H9 (cell line): ENCODE data around the gene RYR3. TPM values are rescaled to one million over a fixed set of nuclear protein-coding genes. Genes with fewer than 3 reads are reported as not detected.

Experiments
- DNase-seq: peaks from one replicate; pipeline ENCODE4 v3.0.0-alpha.2; 2017
- H2AFZ ChIP-seq: one replicate; pipeline ENCODE4 v1.6.1; 2013; ENCODE audit warnings: mild to moderate bottlenecking, low read length, control low read depth, moderate library complexity
- H2AK5ac ChIP-seq: 2 replicates; pipeline ENCODE4 v1.6.1; 2013; ENCODE audit warnings: low read length, control low read depth, mixed read lengths; ENCODE audit not compliant: insufficient read length
- H2BK120ac ChIP-seq: one replicate; pipeline ENCODE4 v1.6.1; 2013; ENCODE audit warnings: low read depth, mild to moderate bottlenecking, low read length, control low read depth, inconsistent platforms; ENCODE audit not compliant: poor library complexity, severe bottlenecking
- H2BK12ac ChIP-seq: 2 replicates; pipeline ENCODE4 v1.6.1; 2013; ENCODE audit warnings: low read length, control low read depth, mixed read lengths, low read depth; ENCODE audit not compliant: insufficient read length
- H2BK15ac ChIP-seq: 2 replicates; pipeline ENCODE4 v1.6.1; 2013; ENCODE audit warnings: low read depth, low read length, control low read depth
- H2BK20ac ChIP-seq: one replicate; pipeline ENCODE4 v1.6.1; 2013; ENCODE audit warnings: low read depth, mild to moderate bottlenecking, low read length, control low read depth, inconsistent platforms; ENCODE audit not compliant: poor library complexity, severe bottlenecking
- H2BK5ac ChIP-seq: 2 replicates; pipeline ENCODE4 v1.6.1; 2013; ENCODE audit warnings: low read length, control low read depth, mixed read lengths; ENCODE audit not compliant: insufficient read length
- H3K14ac ChIP-seq: 2 replicates; pipeline ENCODE4 v1.6.1; 2013; ENCODE audit warnings: low read length, control low read depth; ENCODE audit not compliant: insufficient read depth
- H3K18ac ChIP-seq: 2 replicates; pipeline ENCODE4 v1.6.1; 2013; ENCODE audit warnings: low read depth, mild to moderate bottlenecking, mixed read lengths, low read length, control low read depth; ENCODE audit not compliant: insufficient read length
- H3K23ac ChIP-seq: 2 replicates; pipeline ENCODE4 v1.6.1; 2013; ENCODE audit warnings: low read length, control low read depth, mixed read lengths, low read depth; ENCODE audit not compliant: insufficient read length
- H3K23me2 ChIP-seq: 2 replicates; pipeline ENCODE4 v1.6.1; 2013; ENCODE audit warnings: low read depth, mild to moderate bottlenecking, mixed read lengths, low read length, control low read depth; ENCODE audit not compliant: insufficient read length, poor library complexity, severe bottlenecking
- H3K27ac ChIP-seq: 2 replicates; pipeline ENCODE4 v1.5.1; 2013; ENCODE audit warnings: low read length, control low read depth, mixed read lengths, low read depth; ENCODE audit not compliant: insufficient read length
- H3K27me3 ChIP-seq: 2 replicates; pipeline ENCODE4 v1.6.1; 2013; ENCODE audit warnings: low read length, control low read depth, inconsistent platforms; ENCODE audit not compliant: insufficient read depth
- H3K4ac ChIP-seq: 2 replicates; pipeline ENCODE4 v1.6.1; 2013; ENCODE audit warnings: low read depth, mild to moderate bottlenecking, control low read depth, inconsistent platforms, low read length, moderate library complexity
- H3K4me1 ChIP-seq: 2 replicates; pipeline ENCODE4 v1.6.1; 2013; ENCODE audit warnings: low read length, control low read depth, inconsistent platforms; ENCODE audit not compliant: insufficient read depth
- H3K4me2 ChIP-seq: 2 replicates; pipeline ENCODE4 v1.6.1; 2013; ENCODE audit warnings: low read length, control low read depth, mixed read lengths; ENCODE audit not compliant: insufficient read length, insufficient read depth
- H3K56ac ChIP-seq: 2 replicates; pipeline ENCODE4 v1.6.1; 2013; ENCODE audit warnings: low read depth, mild to moderate bottlenecking, mixed read lengths, low read length, control low read depth; ENCODE audit not compliant: insufficient read length
- H3K79me1 ChIP-seq: 2 replicates; pipeline ENCODE4 v1.6.1; 2013; ENCODE audit warnings: low read depth, mild to moderate bottlenecking, moderate library complexity, low read length, control low read depth, inconsistent platforms; ENCODE audit not compliant: insufficient read depth, poor library complexity, severe bottlenecking
- H3K79me2 ChIP-seq: 2 replicates; pipeline ENCODE4 v1.6.1; 2013; ENCODE audit warnings: low read length, control low read depth, inconsistent platforms; ENCODE audit not compliant: insufficient read depth
- H3K9ac ChIP-seq: 2 replicates; pipeline ENCODE4 v1.6.1; 2013; ENCODE audit warnings: low read length, control low read depth, mixed read lengths; ENCODE audit not compliant: insufficient read length; ENCODE audit errors: extremely low read depth
- H3K9me3 ChIP-seq: one replicate; pipeline ENCODE4 v1.6.1; 2013; ENCODE audit warnings: low read depth, low read length, inconsistent platforms; ENCODE audit not compliant: control insufficient read depth
- H3T11ph ChIP-seq: one replicate; pipeline ENCODE4 v1.6.1; 2013; ENCODE audit warnings: mild to moderate bottlenecking, low read length, control low read depth, inconsistent platforms
- H4K20me1 ChIP-seq: one replicate; pipeline ENCODE4 v1.6.1; 2013; ENCODE audit not compliant: control insufficient read depth, insufficient read length, insufficient read depth
- H4K5ac ChIP-seq: 2 replicates; pipeline ENCODE4 v1.6.1; 2013; ENCODE audit warnings: low read depth, mild to moderate bottlenecking, mixed read lengths, low read length, control low read depth; ENCODE audit not compliant: insufficient read length
- H4K8ac ChIP-seq: replicated peaks from 2 replicates; pipeline ENCODE4 v1.6.1; 2013; ENCODE audit warnings: low read length, control low read depth, mixed read lengths, low read depth; ENCODE audit not compliant: insufficient read length
- H4K91ac ChIP-seq: 2 replicates; pipeline ENCODE4 v1.6.1; 2013; ENCODE audit warnings: low read depth, mild to moderate bottlenecking, moderate library complexity, mixed read lengths, low read length, control low read depth; ENCODE audit not compliant: insufficient read length
- H3K27ac Mint-ChIP-seq, 3 experiments: 2 replicates in 2 of 3; 3 replicates in 1 of 3; pipeline ENCODE4 v1.8.0; 2020 to 2021; ENCODE audit warnings: mixed read lengths in 3 of 3, mild to moderate bottlenecking in 1 of 3, moderate library complexity in 1 of 3
- H3K27me3 Mint-ChIP-seq: 2 replicates; pipeline ENCODE4 v1.8.0; 2021; ENCODE audit warnings: low read depth, mild to moderate bottlenecking, moderate library complexity, mixed read lengths
- H3K36me3 Mint-ChIP-seq, 3 experiments: 2 replicates in 2 of 3; 3 replicates in 1 of 3; pipeline ENCODE4 v1.8.0; 2020 to 2021; ENCODE audit warnings: low read depth in 3 of 3, mixed read lengths in 3 of 3; ENCODE audit not compliant: insufficient read depth in 1 of 3
- H3K4me1 Mint-ChIP-seq, 2 experiments: 2 replicates each; pipeline ENCODE4 v1.8.0; 2020; ENCODE audit warnings: mixed read lengths in 2 of 2
- H3K4me3 Mint-ChIP-seq, 2 experiments: 2 replicates in 1 of 2; 3 replicates in 1 of 2; pipeline ENCODE4 v1.8.0; 2020 to 2021; ENCODE audit warnings: mild to moderate bottlenecking in 2 of 2, mixed read lengths in 2 of 2, moderate library complexity in 1 of 2
- H3K9me3 Mint-ChIP-seq, 2 experiments: 2 replicates in 1 of 2; 3 replicates in 1 of 2; pipeline ENCODE4 v1.8.0; 2020; ENCODE audit warnings: mild to moderate bottlenecking in 2 of 2, mixed read lengths in 2 of 2, moderate library complexity in 1 of 2
- CTCF ChIP-seq: fragments of 200-600 bp; sonication (generic); conservative IDR thresholded peaks from 3 replicates; pipeline ENCODE4 v1.8.0; 2021; ENCODE audit warnings: antibody characterized with exemption, mild to moderate bottlenecking
- WGBS: extraction: QIAGEN DNeasy Blood & Tissue Kit; methylation state at CpG from one replicate; pipeline ENCODE4 v1.1.7; 2013; ENCODE audit warnings: missing lambda C conversion rate, low lambda C conversion rate, mixed read lengths; ENCODE audit not compliant: insufficient read length; ENCODE audit errors: extremely low coverage; 5-methylcytosine and 5-hydroxymethylcytosine counted together
- total RNA-seq: library from RNA; stranded (reverse); gene quantifications from 2 replicates; pipeline ENCODE4 v1.2.1, GENCODE V29; 2021

RYR3 gene
- total RNA-seq, 1 experiment from 2014 or later, result 0.85 TPM

- Mint-ChIP-seq H3K27me3 (no peaks in the 10 kb centered on the region), H3K4me3 (no peak overlapping the region), H3K36me3 (no peaks in the 10 kb centered on the region), H3K9me3 (no peaks in the 10 kb centered on the region), H3K27ac (no peak overlapping the region), H3K4me1 (peaks cover 0 to 2% of the 10 kb centered on the region in 2 experiments; a peak in 1 of 4 replicates)
- Histone ChIP-seq H3K27me3 (no peaks in the 10 kb centered on the region), H3K9ac (no peak overlapping the region), H2BK12ac (no peak overlapping the region), H3K27ac (no peak overlapping the region), H3K4me1 (no peaks in the 10 kb centered on the region), H3K79me2 (no peaks in the 10 kb centered on the region), H4K20me1 (no peaks in the 10 kb centered on the region), H3K18ac (no peak overlapping the region), H4K8ac (no peak overlapping the region), H4K5ac (no peak overlapping the region), H3K4ac (no peak overlapping the region), H3K23ac (no peak overlapping the region), H2BK20ac (no peak overlapping the region), H2BK120ac (no peak overlapping the region), H2BK5ac (no peak overlapping the region), H4K91ac (no peak overlapping the region), H3K4me2 (no peak overlapping the region), H2AK5ac (no peak overlapping the region), H3K79me1 (no peaks in the 10 kb centered on the region), H3T11ph (no peak overlapping the region), H3K14ac (no peak overlapping the region), H3K56ac (no peak overlapping the region), H3K9me3 (no peaks in the 10 kb centered on the region), H2AFZ (no peak overlapping the region), H3K23me2 (no peaks in the 10 kb centered on the region), H2BK15ac (no peak overlapping the region)
- DNase-seq, result peak; percentile 44
- no CpG with 5 or more reads among the region's 3 CpGs for WGBS
- peak; percentile 57 for TF ChIP-seq CTCF
These were observed 81.7 kb downstream of the RYR3 start for GRCh38 chr15:33392453-33392852.
